NOMO-1 treated with dmso at 0.1 percent for 144 hours (cell line): ENCODE measurements around the gene MYL3.

Experiments used
- DNase-seq: peaks from one replicate; lab custom pipeline; 2025; ENCODE audit not compliant: unreplicated experiment; lab: John Stamatoyannopoulos, UW

The MYL3 gene

DNA sequence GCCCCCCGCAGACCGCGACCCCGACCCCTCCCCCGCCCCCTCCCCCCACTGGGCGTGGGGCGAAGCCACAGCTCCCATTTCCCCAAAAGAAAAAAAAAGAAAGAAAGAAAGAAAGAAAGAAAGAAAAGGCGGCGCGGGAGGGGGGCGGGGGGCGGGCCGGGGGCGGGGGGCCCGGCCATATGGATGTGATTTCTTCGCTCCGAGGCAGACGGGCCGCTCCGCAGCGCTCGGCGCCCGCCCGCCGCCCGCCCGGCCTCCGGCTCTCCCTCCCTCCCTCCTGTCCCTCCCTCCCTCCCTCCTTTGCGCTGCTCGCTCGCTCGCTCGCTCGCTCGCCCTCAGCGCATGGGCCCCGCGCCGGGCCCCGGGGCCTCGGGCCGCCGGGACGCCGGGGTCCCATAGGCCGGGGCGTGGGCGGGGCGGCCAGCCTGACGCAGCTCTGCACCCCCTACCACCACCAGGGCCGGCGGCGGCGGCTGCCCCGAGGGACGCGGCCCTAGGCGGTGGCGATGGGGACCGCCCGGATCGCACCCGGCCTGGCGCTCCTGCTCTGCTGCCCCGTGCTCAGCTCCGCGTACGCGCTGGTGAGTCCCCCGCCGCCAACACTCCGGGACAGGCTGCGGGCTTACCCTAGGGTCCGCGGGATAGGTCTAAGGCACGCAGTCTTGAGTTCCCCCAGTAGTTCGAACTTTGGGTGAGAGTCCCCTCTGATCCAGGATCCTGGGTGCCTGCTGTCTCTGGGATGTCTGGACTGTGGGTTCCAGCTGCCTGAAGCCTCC is 20.0 kb upstream of the MYL3 start:
- DNase-seq, result no peak

DNA sequence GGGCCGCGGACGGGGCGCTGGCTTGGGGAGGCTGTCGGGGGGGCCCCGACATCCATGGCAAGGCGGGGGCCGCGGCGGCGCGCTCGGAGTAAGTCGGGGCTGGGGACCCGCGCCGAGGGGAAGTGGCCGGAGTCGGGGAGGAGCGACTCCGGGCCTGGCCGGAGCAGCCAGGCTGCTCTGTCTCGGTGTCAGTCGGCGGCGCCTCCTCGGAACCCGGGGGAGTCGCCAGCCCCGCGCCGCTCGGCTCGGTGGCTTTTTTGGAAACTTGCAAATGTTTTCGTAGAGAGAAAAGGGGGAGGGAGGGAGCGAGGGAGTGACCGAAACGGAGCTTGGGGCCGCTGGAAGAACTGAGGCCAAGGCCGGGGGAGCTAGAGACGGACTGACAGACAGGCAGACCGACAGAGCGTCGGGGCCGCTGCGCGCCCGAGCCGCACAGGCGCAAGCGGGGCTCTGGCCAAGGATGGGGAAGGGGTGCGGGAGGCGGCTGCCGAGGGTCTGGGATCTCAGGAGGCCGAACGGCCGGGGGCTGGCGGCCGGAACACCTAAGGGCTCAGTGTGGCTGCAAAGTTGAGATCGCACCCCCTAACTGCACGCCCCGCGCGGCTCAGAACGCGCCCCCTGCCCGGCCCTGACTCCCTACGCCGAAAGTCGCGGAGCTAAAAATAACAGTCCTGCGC is 19.3 kb upstream of the MYL3 start:
- DNase-seq, result no peak

DNA sequence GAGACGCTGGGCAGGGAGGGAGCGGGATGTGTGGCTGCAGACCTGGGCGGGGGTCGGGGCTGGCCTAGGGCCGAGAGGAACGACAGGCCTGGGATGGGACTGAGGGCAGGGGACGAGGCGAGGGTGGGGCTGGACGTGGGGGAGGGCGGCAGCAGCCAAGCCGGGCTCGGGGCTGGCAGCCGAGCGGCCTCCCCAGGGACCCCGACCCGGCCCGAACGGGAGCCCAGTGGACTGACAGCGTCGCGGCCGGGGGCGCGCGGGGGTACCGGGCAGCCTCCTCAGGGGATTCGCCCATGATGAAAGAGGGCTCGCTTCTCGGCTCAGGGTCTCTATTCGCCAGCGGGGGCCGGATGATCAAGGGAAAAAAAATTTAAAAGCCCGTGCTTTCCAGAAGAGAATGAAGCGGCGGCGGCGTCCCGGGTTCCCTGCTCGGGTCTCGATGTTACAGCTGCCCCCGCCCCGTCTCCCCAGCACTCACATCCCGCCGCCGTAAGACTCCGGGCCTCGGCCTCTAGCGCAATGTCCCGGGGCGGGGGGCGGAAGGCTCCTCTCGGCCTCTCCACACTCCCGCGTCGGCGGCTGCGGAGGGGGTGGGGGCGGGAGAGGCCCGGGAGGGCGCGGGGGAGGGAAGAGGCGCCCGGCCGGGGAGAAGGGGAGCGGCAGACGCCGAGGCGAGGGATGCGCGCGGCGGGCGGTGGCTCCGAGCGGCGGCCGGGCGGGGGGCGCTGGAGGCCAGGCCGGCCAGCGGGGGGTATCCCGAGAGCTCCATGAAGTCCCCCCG is 18.5 kb upstream of the MYL3 start:
- DNase-seq, result no peak

DNA sequence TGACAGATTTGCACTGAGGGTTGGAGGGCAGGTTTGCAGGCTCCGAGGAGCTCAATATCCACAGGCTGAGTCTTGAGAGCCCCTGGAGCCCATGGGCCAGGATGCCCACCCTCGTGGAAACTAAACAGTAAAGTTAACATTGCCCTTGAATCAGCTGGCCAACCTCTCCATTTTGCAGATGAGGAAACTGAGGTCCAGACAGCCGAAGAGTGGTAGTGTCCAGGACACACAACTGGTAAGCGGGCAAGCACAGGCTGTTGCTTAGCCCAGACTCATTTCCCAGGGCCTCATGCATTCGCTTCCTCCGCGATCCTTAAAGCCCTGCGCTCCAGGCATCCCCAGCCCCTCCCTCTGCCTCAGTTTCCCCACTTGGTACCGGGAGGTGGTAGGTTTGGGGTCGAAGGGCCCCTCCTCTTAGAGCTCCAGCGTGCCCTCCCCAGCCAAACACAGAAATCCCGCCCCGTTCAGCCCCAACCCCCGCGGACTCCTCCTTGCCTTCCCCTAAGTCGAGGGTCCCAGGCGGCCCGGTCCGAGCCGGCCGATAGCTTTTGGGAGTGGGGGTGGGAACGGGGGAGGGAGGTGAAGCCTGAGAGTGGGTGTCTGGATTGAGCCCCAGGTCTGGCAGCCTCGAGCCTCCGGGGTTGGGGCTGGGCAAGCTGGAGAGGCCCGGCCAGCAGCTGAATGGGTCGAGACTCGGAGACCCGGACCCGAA is 17.8 kb upstream of the MYL3 start:
- no peak for DNase-seq

DNA sequence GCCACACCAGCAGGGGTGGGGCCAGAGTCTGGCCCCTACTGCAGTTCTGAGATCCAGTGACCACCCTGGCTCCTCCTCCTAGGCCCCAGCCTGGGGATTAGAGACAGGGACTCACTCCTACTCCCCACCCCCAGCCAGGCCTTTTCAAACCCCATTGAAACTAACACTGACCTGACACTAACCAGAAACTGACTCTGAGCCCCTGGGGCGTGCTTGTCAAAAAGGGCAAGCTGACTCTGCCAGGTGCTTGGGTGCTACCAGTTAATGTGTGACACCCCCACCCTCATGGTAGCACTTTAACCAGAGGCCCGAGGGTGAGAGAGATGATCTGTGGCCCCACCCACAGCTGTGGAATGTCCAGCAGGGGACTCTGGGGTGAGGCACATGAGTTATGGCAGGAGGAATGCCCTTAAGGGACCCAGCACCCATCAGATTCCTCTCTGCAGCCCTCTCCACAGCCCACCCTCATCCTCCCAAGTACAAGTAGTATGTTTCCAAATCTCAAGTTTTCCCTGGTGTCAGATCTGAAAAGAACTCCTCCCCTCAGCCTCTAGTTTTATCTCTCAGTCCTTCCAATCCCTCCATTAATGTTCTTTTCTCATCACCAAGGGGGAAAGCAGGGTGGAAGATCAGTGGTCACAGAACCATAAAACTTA is 15.7 kb upstream of the MYL3 start:
- DNase-seq, result no peak

DNA sequence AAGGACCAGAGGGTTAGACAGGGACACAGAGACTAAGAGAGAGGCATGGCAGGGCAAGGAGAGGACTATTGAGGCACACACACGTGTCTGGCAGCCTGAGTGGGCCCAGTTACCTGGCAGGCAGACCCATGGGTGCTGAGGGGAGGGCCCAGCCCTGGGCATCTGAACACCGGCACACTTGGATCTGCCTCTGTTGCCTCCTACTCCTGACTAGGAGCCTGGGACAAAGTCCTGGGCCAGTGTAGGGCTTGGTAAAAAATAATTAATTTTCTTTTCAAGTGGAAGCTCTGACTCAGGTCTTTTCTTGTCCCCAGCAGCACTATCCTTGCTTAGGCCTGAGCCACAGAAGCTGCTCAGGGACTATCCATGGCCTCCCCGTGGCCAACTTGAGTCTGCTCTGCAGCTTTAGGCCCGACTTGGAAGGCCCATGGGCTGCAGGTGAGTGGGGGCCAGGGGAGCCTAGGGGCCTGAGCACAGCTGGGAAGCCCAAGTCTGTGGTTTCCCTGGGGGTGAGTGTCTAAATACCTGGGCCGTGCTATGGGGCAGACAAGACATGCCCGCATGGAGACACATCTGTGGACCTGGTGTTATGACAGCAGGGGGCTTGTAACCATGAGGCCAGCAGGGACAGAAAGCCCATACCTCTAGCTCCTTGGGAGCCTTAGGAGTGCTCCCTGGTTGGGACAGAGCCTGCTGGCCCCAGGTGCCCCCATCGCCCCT is 14.3 kb upstream of the MYL3 start, which contains the start of gene PTH1R:
Gene PTH1R, plus strand, starts transcription at position 316 of the 720 bp plus-strand sequence. CDS start 5,839 bp downstream, outside the sequence.
- DNase-seq, result no peak

DNA sequence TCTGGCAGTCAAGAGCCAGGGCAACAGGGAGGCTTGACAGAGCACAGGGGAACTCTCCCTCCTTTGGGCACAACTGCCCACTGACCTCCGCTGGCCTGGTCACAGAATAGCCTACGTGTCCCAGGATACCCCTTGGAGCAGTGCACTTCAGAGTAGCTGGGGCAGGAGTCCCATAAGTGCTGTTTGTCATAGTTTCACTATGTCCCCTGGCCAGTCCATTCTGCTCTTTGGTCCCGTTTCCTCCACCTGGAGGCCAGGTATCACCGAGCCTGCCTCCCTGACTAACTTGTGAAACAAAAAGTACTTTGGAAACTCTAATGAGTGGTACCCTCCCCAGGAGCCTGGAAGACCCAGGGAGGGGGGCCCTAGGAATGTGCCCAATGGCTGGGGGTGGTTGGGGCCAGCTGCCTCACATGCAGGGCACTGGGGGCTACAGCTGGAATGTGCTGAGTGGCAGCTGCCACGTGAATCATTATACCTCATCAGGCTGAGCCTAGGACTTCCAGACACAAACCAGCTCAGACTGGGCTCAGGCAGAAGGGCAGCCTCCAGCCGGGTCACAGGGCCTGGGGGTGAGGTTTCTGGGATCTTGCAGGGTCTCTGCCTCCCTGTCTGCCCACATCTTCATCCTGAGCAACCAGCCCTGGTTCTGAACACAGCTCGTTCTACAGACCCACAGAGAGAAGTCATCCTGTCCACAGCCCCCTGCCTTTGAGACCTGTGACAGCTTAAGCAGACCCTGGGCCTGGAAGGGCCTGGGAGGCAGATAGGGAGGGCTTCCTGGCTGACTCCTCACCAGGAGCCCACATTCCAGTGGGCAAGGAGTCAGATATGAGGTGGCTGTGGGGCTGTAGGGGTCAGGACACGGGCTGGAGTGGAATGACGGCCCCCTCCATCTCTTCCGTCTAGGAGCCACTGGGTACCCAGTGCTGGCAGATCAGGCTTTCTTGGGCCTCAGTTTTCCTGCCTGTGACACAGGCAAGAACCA is 13.4 kb upstream of the MYL3 start:
- no peak for DNase-seq

DNA sequence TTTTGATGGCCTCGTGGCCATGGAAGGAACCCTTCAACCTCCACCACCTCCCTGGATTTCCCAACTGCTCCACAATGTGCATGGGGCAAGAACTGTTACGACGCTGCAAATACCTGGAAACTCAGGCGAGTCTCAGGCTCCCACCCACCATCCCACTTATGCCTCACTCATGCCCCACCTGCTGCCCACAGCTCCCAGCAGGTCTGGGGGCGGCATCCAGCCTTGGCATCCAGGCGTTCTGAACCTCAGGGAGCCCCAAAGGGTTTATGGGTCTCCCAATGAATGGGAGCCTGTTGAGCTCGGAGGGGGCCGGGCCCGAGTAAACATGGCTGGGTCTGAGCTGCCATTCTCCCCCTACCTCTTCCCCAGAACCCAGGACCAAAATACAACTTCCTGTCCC is 12.3 kb upstream of the MYL3 start:
- DNase-seq, result no peak

DNA sequence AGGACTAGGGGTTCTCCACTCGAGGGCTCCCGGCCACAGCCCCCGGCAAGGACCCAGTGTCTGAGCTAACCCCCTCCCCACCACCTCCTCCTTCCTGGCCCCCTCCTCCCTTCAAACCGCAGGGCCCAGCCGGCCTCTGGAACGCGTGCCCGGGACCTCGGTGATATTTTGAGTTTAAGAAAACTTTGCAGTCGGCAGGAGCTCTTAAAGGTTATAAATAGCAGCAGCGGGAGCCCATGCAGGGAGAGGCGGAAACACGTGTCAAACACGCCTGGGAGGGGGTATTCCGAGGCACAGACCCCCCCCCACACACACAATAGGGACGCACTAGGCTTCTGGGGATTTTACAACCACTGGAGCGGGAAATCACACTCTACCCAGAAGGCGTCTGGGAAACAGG is 11.2 kb upstream of the MYL3 start:
- DNase-seq, result no peak

DNA sequence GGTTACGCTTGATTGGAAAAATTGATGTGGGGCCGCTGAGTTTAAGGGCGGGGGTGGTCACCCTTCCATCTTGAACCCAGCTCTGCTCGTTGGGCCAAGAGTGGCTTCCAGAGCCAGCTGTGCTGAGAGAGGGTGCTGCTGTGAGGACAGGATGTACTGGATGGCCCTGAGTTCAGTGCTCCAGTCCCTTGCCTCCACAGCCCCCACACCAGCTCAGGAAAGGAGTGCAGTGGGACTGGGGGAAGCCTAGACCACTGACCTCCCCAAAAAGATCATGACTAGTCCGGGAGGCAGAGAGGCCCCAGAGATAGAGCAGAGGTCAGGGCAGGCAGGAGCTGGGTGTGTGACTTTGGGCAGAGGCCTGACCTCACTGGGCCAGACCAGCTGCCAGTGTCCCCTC is 10.3 kb upstream of the MYL3 start:
- no peak for DNase-seq

DNA sequence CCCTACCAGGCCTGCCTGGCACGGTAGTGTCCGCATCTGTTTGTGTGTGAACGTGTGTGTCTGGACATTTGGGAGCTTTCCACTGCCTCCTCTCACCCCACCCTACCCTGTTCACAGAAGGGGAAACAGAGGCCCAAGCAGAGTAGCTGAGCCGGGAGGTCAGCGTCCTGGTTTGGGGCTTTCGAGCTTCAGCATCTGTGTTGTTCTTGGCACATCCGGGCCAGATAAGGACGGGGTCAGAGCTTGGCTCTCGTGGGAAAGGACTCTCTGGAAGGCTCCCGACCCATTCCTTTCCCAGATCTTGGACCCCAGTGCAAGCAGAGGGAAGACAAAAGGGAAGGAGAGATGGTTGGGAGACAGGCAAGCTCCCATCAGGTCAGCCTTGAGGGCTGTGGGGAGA is 8.0 kb upstream of the MYL3 start:
- no peak for DNase-seq

DNA sequence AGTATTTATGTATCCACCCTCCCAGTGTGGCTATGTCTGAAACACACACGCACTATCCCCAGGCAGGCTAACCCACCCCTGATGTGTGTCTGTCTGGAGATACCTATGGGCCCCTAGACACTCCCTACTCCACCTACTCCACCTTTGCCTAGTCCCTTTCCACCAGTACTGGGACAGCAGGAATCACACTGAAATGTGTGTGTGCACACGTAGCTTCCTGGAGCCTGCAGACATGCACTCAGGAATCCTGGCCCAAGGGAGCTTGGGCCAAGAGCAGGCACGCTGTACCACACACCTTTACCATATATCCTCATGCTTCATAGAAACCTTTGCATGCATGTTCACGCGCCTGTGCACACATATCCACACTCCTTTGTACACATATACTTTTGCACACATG is 7.4 kb upstream of the MYL3 start:
- no peak for DNase-seq

DNA sequence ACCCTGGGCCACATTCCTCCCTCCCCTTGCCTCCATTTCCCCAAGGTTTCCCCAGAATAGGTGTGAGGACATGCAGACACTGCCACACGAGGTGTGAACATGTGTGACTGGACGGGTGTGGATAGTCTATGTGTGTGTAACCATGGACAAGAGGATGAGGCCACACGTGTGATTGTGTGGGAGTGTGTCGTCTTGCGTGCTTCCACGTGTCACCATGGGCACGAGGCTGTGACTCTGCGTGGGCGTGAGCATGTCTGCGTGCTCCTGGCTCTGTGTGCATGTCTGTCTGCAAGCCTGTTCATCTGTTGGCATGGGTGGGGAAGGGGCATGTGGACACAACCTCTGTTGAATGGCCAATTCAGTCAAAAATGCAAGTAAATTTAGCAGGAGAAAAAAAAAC is 6.2 kb upstream of the MYL3 start:
- DNase-seq, result no peak

DNA sequence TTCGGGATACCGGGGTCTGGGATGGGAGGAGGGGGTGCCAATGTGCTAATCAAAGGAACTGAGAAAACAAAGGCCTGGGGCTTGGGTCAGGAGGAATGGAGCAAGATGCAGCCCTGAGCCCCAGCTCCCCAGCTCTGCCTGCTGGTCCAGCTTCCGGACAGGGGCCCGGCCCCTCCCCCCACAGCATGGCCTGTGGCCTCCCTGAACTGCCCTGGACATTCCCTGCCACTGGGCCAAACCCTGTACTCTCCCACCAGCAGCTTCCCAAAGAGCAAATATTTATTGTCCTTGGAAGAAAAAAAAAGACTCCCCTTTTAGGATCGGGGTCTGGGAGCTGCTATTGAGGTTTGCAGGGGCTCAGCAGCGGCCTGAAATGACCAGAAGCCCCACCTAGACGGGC is 5.7 kb upstream of the MYL3 start:
- no peak for DNase-seq

DNA sequence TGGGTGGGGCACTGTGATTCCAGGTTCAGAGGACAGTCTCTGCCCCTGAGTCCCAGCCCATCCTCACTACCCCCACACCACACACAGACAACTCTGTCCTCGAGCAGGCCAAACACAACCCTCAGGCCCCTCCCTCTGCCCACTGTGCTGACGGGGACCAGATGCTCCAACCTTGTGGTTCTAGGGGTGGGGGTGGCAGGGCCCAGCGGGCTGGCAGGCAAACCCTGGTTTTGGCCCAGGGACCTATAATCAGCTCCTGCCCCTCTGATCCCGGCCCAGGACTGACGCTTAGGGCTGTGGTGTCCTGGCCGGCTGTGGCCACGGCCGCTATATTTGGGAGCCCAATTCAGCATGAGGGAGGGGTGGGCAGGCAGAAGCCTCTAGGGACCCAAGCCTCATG is 5.0 kb upstream of the MYL3 start:
- no peak for DNase-seq

DNA sequence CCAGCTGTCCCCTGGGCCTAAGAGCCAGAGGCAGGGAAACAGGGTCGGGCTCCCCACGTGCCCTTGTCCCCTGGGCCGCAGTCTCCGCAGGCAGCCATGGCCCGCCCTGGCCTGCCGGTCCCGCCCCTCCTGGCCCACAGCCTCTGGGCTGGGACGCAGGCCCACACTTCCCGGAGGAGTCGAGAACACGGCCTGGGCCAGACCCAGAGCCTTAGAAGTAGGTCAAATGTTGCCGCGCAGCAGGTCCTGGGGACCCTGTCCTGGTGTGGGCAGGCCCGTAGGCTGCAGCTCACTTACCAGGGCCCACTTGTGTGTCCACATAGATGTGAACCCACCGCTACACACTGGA is 4.3 kb upstream of the MYL3 start:
- no peak for DNase-seq

DNA sequence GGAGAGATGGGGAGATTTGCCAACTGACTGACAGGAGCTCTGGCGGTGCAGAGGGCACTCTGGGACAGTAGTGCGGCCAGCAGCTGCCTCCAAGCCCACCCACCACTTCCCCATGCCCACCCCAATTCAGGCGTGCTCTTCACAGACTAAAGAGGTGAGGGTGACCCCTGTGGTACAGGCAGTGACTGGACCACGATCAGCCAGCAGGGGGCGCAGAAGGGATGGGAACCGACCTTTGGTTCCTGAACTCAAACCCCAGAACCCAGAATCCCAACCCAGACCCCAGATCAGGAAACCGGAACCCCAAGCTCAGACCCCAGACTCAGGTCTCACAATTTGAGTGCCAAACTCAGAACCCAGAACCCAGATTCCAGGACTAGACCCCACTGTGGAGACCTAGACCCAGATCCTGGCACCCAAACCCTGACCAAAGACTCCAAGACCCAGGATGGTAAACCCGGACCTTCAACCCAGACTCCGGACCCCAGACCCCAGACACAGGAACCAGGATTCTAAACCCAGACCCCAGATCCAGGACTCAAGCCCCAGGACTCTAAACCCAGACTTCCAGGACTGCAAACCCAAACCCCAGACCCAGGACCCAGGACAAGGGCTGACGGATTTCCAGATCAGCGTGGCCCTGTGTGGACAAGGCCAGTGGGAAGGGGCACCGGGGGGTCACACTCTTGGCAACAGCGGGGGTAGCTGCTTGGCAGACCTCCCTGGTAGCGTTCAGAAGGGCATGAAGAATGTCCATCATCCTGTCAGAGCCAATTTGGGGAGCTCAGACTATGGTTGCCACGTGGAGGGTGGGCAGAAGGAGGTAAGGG is 3.7 kb upstream of the MYL3 start:
- DNase-seq, result no peak

DNA sequence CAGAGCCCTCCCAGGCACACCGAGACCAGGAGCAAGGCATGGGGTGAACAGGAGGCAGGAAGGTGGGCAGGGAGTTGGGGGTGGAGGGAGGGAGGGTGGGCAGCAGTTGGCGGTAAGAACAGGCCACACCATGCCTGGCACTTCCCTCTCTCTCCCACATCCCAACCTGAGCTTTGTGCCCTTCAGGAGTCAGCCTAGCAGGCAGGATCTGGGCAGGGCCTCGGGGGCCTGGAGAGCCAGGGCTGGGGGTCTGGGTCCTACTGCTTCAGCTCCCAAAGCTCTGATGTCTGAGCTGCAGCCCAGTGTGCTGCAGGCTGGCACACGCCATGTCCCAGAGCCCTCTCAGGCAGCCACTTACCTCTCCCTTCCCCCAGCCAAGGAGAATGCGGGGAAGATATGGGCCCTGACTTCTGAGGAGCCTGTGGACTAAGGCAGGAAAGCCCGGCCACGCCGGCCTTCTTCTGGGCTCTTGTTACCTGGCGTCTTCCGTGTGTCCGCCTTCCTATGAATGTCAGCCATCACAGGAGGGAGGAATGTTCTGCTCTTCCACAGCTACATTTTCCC is 2.9 kb upstream of the MYL3 start:
- DNase-seq, result no peak
